Right ventricle myocardium inferior (tissue), 1 donor: ENCODE results near the gene TOX2. TPM values are rescaled to one million over a fixed set of nuclear protein-coding genes. Genes with fewer than 3 reads are reported as not detected.

Experiments
- ATAC-seq: fragments of 200-7000 bp; cut with Tn5 transposase; one replicate; pipeline ENCODE4 v1.9.1; 2020; ENCODE audit warnings: mild to moderate bottlenecking, moderate library complexity
- DNase-seq: peaks from one replicate; pipeline ENCODE4 v3.0.0; 2021; ENCODE audit errors: missing footprints
- intact Hi-C: fragments of 100-400 bp; cut with DNase I; formaldehyde crosslinking; loops from one replicate; pipeline ENCODE4 v1.11.0; 2022
- total RNA-seq: library from RNA; stranded (reverse); fragmentation: NEBNext Ultra II Directional; extraction: Animal tissue kit (Norgen Biotek cat#: 25700); gene quantifications from one replicate; pipeline ENCODE4 v1.2.1, GENCODE V29; 2021
- donor health status: DM: no; HTN: yes; CAD: no; lungs with severe emphysema.

The TOX2 gene
- total RNA-seq, 1 donor from 2014 or later = 1.1 TPM

DNA sequence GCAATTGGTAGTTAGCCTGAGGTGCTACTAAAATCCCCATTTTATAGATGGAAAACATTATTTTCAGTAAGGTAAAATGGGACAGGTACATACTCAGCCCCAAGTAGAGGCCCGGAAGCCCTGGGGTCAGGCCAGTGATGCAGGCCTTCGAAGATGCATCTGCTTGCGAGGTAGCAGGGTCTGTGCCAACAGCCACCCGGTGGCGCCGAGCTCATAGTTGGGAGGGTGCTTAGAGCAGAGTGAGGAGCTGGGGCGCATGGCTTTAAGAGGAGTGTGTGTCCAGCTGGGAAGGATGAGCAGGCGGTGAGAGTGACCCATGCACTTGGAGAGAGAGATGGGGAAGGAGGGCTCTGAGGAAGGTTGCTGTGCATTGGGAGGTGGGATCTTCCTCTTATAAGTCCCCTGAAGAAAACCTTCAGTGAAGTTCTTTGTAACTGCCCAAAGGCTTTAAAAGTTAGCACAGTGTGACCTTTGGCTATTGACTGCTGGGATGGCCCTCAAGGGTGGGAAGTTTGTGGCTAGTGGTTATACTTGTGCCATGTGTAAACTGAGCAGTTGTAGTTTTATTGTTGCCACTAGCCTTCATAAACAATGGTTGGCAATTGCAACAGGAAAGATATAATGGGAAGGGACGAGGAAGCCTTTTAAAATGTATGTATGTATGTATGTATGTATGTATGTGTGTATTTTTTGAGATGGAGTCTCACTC, 71.1 kb downstream of the TOX2 start:
- intact Hi-C loops = no loop called here
- no peak for ATAC-seq
- DNase-seq = no peak

DNA sequence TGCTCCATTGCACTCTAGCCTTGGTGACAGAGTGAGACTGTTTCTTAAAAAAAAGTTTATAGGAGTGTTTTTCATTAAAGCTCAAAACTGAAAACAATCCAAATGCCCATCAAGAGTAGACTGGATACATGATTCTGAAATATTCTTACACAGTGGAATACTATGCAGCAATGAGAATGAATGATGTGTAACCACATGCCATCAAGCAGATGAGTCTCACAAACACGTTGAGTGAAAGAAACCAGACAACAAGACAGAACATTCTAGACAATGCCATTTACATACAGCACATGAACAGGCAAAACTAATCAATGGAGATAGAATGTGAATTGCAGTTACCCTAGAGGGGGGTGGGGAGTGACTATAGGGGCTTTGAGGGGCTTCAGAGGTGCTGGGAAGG, 72.4 kb downstream of the TOX2 start:
- no peak for ATAC-seq
- intact Hi-C loops = no loop called here
- no peak for DNase-seq

DNA sequence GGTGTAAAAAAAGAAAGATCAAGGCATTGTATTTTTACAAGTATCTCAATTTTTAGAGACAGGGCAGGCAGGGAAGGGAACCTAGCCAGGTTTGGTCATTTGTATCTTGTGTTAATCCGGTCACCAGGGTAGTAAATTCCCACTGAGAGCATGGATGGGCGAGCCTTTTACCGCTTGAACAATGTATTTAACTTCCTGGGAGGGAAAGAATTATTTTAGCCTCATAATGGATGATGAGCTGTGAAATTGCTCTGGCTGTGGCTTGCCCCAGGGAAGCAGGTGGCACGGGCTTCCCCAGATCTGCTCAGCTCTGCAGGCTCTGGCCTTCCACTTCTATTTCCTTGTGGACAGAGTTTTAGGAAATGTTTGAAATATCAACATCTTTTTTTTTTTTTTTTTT, 72.9 kb downstream of the TOX2 start:
- ATAC-seq = no peak
- intact Hi-C loops = no loop called here
- DNase-seq = no peak

DNA sequence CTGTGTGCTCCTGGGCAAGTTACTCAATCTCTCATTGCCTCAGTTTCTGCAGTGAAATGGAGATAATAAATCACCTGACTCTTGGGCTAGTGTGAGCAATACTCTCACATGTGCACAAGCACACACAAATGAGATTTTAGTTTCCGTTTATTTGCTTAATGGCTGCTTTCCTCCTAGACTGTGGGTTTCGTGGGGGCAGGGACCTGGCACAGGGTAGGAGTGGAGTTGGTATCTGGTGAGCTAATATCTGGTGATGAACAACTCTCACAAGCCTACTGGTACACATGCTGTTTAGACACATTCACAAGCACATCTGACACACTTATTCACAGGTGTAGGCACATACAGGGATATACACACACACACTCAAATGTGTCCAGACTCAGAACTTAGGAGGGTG, 73.8 kb downstream of the TOX2 start:
- DNase-seq (no peak), ATAC-seq (no peak)
- intact Hi-C loops = no loop called here

DNA sequence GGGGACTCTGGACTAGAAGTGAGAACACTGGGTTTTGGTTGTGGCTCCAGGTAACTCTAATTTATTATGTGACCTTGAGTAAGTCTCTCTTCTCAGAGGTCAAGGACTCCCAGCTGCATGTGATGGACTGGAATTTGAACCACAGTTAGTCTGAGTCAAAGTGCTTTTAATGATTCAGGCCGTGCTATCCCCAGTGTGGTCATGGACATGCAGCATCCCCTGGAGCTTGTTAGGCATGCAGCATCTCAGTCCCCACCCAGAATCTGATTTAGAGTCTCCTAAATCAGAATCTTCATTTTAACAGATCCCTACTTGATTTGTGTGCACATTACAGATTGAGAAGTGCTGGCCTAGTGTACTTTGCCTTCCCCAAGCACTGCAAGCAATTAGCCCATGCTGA, 74.2 kb downstream of the TOX2 start:
- no peak for ATAC-seq
- no peak for DNase-seq
- intact Hi-C loops = no loop called here

DNA sequence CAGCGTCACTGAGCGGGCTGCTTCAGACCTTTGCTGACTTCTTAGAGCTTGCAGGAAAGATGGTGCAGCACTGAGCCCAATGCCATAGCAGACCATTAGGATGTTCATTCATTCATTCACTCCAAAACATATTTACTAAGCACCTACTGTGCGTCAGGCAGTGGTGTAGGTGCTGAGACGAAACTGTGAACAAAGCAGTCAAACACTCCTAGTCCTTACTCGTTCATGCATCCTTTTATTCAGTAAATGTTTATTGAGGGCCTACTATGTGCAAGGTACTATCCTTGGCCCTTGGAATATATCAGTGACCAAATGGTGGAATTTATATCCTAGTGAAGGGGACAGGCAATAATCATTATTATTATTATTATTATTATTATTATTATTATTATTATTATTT, 76.6 kb downstream of the TOX2 start:
- intact Hi-C loops = no loop called here
- DNase-seq (no peak), ATAC-seq (no peak)

DNA sequence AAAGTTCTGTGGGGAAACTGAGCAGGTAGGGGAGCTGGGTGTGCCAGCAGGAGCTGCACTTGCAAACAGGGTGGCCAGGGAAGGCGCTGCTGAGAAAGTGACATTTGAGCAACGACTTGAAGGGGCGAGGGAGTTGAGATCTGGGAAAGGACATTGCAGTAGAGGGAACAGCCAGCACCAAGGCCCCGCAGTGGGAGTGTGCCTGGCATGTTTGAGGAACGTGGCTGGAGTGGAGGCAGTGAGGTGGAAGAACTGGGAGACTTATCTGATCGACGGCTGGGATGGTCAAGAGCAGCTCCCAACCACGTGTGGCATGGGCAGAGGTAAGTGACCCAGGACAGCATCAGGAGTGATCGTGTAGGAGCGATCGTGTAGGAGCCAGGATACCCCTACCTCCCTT, 77.3 kb downstream of the TOX2 start:
- ATAC-seq (no peak), DNase-seq (no peak)
- intact Hi-C loops = no loop called here

DNA sequence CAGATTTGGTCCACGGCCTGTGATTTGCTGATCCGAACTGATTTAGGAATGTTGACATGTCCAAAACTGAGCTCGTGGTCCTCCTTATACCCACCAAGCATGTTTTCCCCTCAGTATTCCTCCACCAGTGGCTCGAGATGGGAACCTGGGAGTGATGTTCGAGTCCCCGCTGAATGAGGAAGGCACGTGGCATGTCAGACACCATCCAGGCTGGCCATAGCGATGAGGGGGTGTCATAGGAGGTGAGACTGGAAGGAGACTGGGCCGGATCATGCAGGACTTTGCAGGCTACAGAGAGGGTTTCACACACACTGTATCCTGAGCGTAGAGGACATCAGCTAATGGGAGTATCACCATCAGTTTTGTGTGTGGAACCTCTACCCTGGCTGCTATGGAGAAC, 78.2 kb downstream of the TOX2 start:
- no peak for DNase-seq
- intact Hi-C loops = no loop called here
- no peak for ATAC-seq

DNA sequence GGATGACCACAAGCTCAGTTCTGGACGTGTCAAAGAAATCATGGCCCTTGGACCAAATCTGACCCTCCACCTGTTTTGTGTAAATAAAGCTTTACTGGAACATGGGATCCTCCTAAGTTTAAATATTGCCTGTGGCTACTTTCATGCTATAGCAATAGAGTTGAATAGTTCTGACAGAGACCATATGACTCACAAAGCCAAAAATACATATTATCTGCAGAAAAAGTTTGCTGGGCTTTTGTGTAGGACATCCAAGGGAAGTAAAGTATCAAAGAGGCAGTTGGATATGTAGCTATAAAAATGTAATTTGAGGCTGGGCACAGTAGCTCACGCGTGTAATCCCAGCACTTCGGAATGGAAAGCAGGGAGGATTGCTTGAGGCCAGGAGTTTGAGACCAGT, 78.9 kb downstream of the TOX2 start:
- ATAC-seq (no peak), DNase-seq (no peak)
- intact Hi-C loops = no loop called here

DNA sequence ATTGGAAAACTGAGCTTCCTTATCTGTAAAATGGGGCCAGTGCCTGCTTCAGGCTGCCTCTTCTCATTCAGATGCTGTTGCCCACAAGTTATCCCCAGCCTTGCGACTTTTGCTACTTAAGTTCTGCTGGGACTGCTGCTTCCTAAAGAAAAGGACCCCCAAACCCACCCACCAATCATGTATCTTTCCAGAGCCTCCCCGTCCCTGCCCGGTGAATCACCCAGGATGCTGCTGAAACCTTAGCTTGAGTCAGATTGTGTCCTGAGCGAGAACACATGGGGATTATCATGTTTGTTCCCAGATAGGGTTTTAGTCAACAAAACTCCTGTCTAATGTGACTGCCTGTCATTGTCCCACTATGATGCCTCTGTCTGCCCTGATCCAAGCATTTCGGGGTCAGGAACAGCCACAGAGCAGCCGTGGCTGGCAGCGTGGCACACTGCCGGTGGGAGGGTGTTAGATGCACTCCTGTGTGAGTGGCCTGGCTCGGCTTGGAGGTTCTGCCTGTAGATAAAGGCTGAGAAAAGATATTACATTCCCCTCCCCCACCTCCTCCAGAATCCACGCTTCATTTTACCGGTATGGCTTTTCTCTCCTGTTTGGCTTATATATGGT, 79.9 kb downstream of the TOX2 start:
- intact Hi-C loops = no loop called here
- DNase-seq (no peak), ATAC-seq (peak; percentile 57)

DNA sequence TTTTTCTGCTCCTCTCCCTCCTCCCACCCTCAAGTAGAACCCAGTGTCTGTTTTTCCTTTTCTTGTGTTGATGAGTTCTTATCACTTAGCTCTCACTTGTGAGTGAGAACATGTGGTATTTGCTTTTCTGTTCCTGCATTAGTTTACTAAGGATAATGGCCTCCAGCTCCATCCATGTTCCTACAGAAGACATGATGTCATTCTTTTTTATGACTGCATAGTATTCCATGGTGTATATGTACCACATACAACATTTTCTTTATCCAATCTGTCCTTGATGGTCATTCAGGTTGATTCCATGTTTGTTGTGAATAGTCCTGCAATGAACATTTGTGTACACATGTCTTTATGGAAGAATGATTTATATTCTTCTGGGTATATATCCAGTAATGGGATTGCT, 81.0 kb downstream of the TOX2 start:
- no peak for DNase-seq
- intact Hi-C loops = no loop called here
- ATAC-seq = no peak

DNA sequence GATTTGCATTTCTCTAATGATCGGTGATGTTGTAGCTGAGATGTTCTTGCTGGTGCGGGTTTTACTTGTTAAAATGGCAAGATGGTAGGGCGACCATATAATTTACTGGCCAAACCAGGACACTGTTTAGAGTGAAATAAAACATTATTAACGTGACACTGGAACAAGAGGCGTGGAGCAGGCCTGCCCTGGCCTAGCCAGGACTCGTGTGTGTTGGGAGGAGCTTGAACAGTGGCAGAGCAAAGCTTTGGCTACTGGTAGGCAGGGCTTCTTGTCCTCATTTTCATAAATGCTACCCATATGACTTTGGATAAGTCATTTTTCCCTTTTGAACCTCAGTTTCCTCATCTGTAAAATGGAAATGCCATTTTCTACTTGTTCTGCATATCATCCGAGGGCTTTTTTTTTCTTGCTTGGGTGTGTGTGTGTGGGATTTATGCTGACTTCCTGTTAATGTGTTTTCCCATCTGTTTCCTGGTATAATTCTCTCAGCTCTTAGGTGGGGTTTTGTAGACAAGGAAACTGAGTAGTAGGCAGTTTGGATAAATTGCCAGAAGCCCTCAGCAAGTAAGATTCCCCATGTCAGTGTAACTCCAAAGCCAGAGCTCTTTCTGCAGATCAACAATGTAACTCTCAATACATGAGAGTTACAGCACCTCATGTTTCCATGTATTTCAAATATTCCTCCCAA, 81.7 kb downstream of the TOX2 start:
- ATAC-seq (no peak), DNase-seq (no peak)
- intact Hi-C loops = no loop called here

DNA sequence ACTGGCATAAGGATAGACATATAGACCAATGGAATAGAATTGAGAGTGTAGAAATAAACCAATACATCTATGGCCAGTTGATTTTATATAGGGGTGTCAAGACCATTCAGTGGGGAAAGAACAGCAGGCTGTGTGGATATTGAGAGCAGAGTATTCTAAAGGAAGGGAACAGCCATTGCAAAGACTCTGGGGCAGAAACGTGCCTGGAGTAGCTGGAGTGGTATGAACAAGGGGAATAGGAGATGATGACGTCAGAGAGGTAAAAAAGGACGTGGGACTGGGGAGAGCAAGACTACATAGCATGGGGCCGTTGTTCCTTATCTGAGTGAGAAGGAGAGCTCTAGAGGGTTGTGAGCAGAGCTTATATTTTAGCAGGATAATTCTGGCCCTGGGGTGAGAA, 85.2 kb downstream of the TOX2 start:
- ATAC-seq = no peak
- intact Hi-C loops = no loop called here

DNA sequence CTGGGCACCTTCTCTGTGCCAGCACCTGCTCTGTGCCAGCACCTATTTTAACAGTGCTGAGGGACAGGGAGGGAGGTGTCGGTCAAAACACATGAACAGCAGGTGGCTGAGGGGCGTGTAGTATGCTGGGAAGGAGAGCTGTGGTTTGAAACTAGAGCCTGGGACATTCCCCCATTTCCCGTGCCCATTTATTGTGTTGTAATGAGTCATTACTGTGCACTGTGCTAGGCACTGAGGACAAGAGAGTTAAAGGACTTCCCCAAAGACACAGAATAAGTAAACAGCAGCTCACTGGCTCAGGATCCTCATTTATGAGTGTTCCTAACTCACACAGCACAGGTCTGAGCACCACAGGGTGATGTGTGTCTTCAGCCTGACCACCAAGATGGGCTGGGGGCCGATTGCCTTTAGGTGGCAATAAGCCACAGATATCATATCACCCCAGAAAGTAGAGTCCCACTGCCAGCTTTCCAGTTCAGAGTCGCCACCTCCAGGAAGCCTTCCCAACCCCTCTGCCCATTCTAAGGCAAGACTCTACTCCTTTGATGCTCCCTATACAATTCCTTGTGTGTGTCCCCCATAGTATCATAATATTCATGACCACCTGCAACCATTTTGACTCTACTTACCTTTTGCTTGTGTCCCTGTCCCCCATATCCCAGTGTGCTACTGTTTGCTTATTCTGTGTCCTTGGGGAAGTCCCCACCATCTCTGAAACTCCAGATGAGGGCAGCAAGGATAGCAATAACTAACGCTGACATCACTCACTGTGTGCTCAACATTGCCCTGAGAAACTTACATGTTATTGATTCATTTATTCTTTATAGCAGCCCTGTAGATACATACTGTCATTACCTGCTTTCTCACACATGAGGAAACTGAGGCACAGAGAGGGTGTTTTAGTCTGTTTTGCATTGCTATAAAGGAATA, 87.3 kb downstream of the TOX2 start:
- no peak for ATAC-seq
- no peak for DNase-seq
- intact Hi-C loops = no loop called here

More for the DNA sequence above, 85.2 kb downstream of the TOX2 start:
- no peak for DNase-seq

DNA sequence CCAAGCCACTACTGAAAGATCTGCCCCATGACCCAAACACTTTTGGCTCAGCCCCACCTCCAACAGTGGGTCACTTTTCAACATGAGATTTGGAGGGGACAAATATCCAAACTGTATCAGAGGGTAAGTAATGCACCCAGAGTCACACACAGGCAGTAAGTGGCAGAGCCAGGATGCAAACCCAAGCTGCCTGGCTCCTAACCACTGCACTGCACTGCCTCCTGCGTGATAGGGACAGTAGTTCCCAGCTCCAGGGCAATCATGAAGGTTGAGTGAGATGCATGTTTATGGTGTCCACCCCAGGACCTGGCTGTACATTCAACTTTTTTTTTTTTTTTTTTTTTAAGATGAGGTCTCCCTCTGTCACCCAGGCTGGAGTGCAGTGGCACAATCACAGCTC, 88.2 kb downstream of the TOX2 start:
- ATAC-seq = no peak
- no peak for DNase-seq
- intact Hi-C loops = no loop called here

DNA sequence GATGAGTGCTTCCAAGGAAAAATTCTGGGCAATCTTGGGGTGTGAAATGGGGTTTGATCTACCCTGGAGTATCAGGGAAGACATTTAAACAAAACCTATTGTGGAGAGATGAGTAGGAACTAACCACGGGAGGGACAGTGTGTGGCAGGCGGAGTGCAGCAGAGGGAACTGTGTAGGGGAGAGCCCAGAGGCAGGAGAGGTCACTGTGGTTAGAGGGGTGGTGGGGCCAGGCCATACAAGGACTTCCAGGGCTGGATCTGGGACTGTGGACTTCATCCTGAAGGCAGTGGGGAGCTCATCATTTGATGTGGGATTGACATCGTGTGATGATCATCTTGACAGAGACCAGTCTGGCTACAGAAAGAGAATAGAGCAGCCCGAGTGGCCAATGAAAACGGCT, 89.0 kb downstream of the TOX2 start:
- no peak for ATAC-seq
- DNase-seq = no peak
- intact Hi-C loops = no loop called here

DNA sequence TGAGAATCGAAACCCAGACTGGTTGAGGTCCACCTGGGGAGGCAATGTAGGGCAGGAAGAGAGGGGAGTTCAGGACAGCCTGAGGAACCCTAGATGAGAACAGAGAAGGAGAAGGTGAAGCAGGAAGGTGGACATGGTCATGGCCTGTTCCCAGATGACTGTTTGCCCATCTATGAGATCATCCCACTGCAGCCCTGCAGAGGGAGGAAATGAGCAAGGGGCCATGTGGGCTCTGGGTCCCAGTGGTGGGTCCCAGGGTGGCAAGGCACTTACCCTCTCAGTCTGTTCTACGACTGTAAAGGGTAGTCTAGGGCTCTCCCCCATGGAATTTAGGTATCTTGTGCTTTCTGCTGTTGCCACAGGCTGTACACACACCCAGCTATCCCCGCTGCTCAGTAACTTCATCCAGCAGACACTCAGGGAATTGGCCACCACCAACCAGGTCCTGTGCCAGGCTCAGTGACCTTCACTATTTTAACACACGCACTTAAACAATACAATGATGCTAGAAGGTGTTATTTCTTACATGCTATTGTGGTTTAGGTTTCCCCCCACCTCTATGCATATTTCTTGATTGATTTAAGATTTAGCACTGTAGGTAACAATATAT, 89.8 kb downstream of the TOX2 start:
- no peak for DNase-seq
- ATAC-seq = peak; percentile 82
- intact Hi-C loops = no loop called here

DNA sequence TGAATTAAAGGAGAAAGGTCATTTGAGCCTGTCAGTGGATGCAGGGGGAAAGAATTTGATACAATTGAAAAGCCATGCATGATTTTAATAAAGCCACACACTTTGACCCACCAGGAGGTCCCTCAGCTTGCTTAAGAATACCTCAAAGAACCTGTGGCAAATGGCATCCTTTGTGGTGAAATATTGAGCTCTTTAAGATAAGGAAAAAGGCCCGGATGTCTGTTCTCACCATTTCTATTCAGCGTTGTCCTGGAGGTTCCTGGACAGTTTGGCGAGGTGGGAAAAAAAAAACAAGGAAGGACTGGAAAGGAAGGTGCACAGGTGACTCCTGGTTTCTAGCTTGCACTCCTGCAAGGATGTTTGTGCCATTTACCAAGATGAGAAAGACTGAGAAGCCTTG, 91.0 kb downstream of the TOX2 start:
- DNase-seq = no peak
- intact Hi-C loops = no loop called here
- no peak for ATAC-seq

DNA sequence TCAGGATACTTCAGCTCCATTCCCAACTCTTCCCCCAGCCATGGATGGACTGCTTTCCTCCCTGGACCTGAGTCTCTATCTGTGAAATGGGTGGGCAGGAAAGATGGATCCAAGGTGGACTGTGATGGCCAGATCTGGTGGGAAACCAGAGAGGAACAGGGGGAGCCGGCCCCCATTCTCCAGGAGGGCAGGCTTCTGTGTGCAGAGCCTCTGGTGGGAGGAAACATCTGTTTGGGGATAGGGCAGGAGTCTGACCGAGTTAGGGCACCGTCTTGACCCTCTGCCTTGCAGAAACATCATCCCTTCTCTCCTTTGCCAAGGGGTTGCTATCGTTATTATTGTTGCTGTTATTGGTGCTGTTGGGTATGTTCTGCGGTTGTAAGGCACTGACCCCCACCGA, 91.5 kb downstream of the TOX2 start:
- no peak for ATAC-seq
- intact Hi-C loops = no loop called here
- no peak for DNase-seq
